ENCODE data around the gene MAP2K5.
"Not testable (repeated sequence)": the region's sequence is repeated elsewhere in the genome, so short reads cannot be mapped to it uniquely, and the experiment has no call there.

The MAP2K5 gene

GRCh38 chr15:67632261-67632660 lies 89.8 kb downstream of the MAP2K5 start:
- Histone ChIP-seq H3K4me3 (no peak overlapping the region), H3K27ac (no peak overlapping the region)

GRCh38 chr15:67635950-67636349 lies 93.4 kb downstream of the MAP2K5 start:
- H3K4me3 ChIP-seq, H3K27ac ChIP-seq: not testable (repeated sequence)

DNA sequence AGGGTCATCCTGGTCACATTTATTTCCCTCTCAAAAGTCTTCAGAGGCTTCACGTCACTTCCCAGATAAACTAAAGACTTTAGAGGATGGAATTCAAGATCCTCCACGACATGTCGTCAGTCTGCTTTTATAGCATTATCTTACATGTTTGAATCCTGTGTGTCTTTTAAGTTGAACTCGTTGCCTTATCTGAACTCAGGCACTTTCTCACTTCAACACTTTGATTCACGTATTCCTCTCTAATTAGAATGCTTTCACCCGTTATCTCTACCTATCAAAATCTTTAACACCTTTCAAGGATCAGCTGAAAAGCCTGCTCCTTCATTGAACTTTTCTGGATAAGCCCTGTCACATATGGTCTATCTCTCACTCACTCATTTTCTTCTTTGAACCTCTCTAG lies 97.1 kb downstream of the MAP2K5 start:
- Histone ChIP-seq H3K4me3 (no peak overlapping the region), H3K27ac (no peak overlapping the region)

DNA sequence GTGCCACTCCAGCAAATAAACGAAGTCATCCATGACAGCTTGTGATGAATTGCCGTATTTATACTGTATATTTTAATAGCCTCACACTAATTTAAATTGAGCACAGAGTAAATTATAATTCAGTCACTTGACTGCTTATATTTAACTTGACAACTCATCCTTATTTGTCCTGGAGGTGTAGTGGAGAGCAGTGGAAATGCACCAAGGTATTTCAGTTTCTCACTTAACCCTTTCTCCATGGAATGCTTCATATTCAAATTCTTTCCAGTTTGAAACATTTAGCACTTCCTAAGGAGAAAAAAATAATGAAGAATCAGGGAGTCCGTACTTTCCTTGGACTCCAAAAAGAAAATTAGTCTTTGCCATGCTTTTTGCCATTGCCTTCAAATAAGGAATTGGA lies 99.0 kb downstream of the MAP2K5 start:
- Histone ChIP-seq H3K27ac (no peak overlapping the region), H3K4me3 (no peak overlapping the region)

DNA sequence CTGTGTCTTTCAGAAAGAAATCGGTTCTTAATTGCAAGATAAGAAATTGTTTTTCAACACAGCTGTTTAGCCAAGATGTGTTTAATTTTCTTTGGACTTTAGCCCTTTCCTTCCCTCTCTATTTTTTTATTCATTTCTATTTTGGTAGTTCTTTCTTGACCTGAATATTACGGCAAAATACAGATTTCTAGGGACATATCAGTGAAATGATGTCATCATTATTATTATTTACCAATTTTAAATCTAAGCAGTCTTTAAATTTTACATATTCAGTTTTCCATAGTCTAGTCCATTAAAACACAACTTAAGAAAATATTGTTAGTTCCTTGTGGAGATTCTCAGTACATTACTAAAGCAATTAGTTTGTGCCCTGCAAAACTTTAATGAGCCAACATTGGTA lies 104.3 kb downstream of the MAP2K5 start:
- Histone ChIP-seq H3K27ac (no peak overlapping the region), H3K4me3 (no peak overlapping the region)

DNA sequence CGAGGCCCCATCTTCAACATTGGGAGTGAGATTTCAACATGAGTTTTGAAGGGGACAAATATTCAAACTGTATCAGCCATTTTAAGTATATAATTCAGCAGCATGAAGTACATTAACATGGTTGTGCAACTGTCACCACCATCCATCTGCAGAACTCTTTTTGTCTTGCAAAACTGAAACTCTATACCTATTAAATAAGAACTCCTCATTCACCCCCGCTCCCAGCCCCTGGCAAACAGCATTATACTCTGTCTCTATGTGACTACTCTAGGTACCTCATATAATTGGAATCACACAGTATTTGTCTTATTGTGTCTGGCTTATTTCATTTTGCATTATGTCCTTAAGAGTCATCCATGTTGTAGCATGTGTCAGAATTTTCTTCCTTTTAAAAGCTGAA lies 110.1 kb downstream of the MAP2K5 start:
- Histone ChIP-seq H3K4me3 (no peak overlapping the region), H3K27ac (no peak overlapping the region)

GRCh38 chr15:67660446-67660845 lies 117.9 kb downstream of the MAP2K5 start:
- Histone ChIP-seq H3K4me3 (no peak overlapping the region), H3K27ac (no peak overlapping the region)

GRCh38 chr15:67660874-67661606 lies 118.5 kb downstream of the MAP2K5 start:
- H3K4me3 ChIP-seq, result no peak overlapping the region
- H3K27ac ChIP-seq, result no peak overlapping the region

DNA sequence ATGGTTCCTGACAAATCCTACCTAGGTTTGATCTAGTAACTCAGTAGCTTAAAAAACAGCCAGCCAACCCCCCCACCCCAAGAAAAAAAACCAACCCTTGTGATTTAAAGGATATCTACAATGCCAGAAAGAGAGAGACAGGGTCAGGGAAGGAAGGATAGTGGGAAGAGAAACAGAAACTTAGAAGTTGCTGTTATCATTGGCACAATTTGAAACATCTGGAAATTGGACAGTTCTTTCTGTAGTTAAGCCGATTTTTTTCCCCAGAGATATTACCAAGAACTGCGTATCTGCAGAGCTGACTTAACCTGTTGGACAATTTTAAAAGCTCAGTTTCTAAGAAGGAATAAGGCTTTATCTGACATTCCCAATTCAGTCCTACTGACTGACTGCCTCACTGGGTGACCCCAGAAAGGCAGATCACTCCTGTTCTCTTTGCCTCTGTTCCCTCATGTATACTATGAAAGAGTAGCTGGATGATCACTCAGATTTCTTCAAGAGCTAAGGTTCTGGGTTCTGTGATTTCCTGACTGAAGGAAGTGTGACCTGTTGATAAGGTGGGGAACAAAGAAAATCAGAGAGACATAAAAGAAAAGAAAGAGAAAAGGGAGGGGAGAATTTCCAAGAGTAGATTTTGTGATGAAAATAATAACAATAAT lies 128.3 kb downstream of the MAP2K5 start:
- Histone ChIP-seq H3K4me3 (no peak overlapping the region), H3K27ac (no peak overlapping the region)

DNA sequence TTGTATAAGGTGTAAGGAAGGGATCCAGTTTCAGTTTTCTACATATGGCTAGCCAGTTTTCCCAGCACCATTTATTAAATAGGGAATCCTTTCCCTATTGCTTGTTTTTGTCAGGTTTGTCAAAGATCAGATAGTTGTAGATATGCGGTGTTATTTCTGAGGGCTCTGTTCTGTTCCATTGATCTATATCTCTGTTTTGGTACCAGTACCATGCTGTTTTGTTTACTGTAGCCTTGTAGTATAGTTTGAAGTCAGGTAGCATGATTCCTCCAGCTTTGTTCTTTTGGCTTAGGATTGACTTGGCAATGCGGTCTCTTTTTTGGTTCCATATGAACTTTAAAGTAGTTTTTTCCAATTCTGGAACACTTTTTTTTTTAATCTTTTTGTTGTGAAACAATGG lies 130.3 kb downstream of the MAP2K5 start:
- not testable (repeated sequence) for H3K27ac ChIP-seq, H3K4me3 ChIP-seq

- Histone ChIP-seq H3K4me3 (no peak overlapping the region), H3K27ac (no peak overlapping the region)
These were observed 132.5 kb downstream of the MAP2K5 start for GRCh38 chr15:67674983-67675382.

- H3K27ac ChIP-seq, result no peak overlapping the region
These were observed 135.6 kb downstream of the MAP2K5 start for GRCh38 chr15:67678089-67678488.

GRCh38 chr15:67678993-67679392 lies 136.5 kb downstream of the MAP2K5 start:
- Histone ChIP-seq H3K4me3 (no peak overlapping the region), H3K27ac (no peak overlapping the region)

More at GRCh38 chr15:67678089-67678488, 135.6 kb downstream of the MAP2K5 start:
- no peak overlapping the region for H3K4me3 ChIP-seq

- Histone ChIP-seq H3K4me3 (no peak overlapping the region), H3K27ac (no peak overlapping the region)
These were observed 138.1 kb downstream of the MAP2K5 start for GRCh38 chr15:67680641-67681040.

DNA sequence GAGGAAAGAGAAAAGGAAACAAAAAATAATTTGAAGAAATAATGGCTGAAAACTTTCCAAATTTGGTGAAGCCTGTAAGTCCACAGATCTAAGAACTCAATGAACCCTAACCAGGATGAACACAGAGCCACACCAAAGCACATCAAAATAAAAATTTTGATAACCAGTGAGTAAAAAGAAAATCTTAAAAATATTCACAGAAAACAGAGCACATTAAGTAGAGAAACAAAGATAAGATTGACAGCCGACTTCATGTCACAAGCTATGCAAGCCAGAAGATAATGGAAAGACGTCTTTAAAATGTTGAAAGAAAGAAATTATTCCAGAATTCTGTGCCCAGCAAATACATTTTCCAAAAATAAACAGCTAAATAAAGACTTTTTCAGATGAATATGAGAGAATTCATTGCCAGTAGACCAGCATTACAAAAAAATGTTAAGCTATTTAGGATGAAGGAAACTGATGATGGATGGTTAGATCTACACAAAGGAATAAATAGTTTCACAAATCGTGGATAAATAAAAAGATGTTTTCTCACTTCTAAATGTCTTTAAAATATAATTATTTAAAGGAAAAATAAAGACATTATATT lies 142.6 kb downstream of the MAP2K5 start:
- no peak overlapping the region for H3K27ac ChIP-seq

DNA sequence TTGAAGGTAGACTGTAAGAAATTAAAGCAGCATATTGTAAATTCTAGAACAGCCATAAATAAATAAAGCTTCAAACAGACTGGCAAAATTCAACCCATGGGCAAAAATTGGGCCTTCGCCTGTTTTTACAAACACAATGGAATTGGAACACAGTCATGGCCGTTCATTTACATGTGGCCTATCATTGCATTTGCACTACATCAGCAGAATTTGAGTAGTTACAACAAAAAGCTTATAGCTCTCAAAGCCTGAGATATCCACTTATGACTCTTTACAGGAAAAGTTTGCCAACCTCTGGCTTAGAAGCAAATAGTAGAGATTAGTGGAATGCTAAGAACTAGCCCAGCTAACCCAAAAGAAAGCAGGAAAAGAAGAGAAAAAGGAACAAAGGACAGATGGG lies 143.2 kb downstream of the MAP2K5 start:
- H3K4me3 ChIP-seq, result no peak overlapping the region

More for the DNA sequence above, 142.6 kb downstream of the MAP2K5 start:
- no peak overlapping the region for H3K4me3 ChIP-seq

DNA sequence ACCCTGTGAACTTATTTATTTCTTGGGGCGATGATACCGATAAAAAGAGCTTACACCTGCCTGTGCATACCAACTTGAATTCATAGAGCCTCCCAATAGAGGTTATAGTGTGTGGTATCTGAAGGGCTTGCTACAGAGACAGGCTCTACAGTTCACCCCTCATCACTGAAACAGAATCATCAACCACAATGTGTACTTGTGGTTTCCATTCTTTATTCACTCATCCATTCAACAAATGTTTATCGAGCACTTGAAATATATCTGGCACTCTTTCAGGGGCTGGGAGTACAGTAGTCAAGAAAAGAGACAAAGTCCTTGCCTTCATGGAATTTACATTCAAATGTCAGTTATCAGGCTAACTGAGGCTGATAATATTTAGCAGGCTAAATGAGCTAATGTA lies 148.4 kb downstream of the MAP2K5 start:
- Histone ChIP-seq H3K27ac (no peak overlapping the region), H3K4me3 (no peak overlapping the region)

More for the DNA sequence above, 143.2 kb downstream of the MAP2K5 start:
- no peak overlapping the region for H3K27ac ChIP-seq

DNA sequence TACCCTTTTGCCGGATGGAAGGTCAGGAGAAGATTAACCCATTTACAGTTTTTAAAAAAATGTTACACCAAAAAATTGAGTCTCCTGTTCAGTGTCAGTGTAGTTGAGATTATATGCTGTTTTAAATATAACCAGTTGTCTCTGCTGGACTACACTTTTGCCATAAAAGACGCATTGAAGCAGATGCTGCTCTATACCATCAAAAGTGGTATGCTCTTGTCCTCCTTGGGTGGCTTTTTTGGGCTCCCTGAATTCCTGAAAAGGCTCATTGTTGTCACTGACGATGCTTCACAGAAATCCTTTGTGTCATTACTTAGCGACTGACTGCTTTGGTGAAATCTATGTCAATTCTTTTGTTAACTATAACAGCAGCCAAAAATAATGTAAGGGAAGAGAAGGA lies 148.9 kb downstream of the MAP2K5 start:
- Histone ChIP-seq H3K4me3 (no peak overlapping the region), H3K27ac (no peak overlapping the region)

DNA sequence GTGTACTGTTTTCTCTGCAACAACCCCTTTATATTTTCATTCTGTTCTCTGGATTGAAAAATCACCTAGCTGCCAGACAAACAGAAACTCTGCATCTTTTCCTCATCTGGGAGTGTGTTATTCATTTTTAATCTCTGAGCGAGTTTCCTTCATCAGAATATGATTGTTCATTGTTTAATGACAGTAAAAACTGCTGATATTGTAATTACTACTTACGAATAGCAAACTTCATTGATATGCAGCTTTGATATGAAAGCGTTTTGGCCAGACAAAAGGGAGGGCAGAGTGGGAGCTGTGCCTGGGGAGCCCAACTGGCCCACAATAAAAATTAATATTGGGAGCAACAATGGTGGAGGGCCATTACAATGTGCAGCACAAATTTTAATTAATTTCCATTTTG lies 150.1 kb downstream of the MAP2K5 start:
- Histone ChIP-seq H3K4me3 (no peak overlapping the region), H3K27ac (no peak overlapping the region)

DNA sequence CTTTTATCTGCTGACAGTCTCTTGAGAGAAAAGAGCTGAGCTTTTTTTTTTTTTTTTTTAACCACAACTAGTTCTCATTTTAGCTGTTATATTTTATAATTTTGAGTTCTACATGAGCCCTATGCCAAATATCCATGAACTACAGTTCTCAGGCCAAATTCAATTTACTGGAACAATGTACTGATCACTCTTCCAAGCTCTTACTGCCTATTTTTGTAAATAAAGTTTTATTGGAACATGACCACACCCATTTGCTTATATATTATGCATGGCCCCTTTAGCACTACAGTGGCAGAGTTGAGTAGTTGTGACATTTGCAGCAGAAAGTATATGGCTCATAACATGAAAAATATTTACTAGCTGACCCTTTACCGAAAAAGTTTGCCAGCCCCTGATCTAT lies 153.6 kb downstream of the MAP2K5 start:
- H3K27ac ChIP-seq, result no peak overlapping the region
- H3K4me3 ChIP-seq, result no peak overlapping the region

DNA sequence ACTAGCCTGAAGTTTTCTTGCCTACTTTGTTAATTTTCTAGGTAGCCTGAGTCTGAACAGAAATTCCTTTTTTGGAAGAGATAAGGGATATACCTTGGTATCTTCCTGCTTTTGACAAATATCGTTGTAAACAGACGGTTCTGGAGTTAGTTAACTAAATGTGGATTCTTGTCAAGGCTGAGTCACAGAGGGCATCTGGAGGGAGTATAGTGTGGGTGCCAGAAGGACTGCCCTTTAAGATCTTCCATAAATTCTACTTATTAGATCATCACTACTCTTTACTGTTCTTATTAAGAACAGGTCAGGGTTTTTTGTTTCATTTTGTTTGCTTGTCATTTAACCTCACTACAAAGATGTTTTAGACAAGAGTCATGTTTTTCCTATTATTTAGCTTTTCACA lies 157.5 kb downstream of the MAP2K5 start:
- no peak overlapping the region for H3K27ac ChIP-seq
- no peak overlapping the region for H3K4me3 ChIP-seq

Measured in skin epidermis (tissue), 12 donors.